Panc1 (cell line): ENCODE results near the gene ZSCAN21. TPM values are rescaled to one million over a fixed set of nuclear protein-coding genes. Genes with fewer than 3 reads are reported as not detected.

Source experiments
- ATAC-seq: fragments of 200-7000 bp; cut with Tn5 transposase; 2 replicates; pipeline ENCODE4 v1.9.1; 2020; ENCODE audit warnings: mild to moderate bottlenecking, moderate library complexity
- BruUV-seq: library from RNA; stranded (reverse); fragments of 400-500 nt; replicated peaks from 2 replicates; lab custom pipeline; 2021; lab: Mats Ljungman, UMichigan
- CTCF ChIA-PET: fragments of 300-600 bp; sonication (Branson Sonifier 250); formaldehyde crosslinking; loops from one replicate; lab custom pipeline; 2022; ENCODE audit warnings: antibody characterized with exemption; lab: Charles Lee
- POLR2A ChIA-PET: fragments of 300-600 bp; sonication (Branson Sonifier 250); formaldehyde crosslinking; loops from one replicate; lab custom pipeline; 2022; ENCODE audit warnings: antibody characterized with exemption; lab: Charles Lee
- DNase-seq: peaks from one replicate; pipeline ENCODE4 v3.0.0-alpha.2; 2010; ENCODE audit warnings: low read depth, low spot score
- H3K27ac ChIP-seq: 2 replicates; pipeline ENCODE4 v1.5.1; 2011; ENCODE audit warnings: mild to moderate bottlenecking, low read length, inconsistent platforms
- H3K27me3 ChIP-seq: fragments of 200-500 bp; sonication (Bioruptor generic); 2 replicates; pipeline ENCODE4 v1.6.0; 2014; ENCODE audit warnings: low read length, inconsistent platforms; ENCODE audit not compliant: control insufficient read depth, insufficient read depth
- H3K36me3 ChIP-seq: fragments of 200-500 bp; sonication (Bioruptor generic); 2 replicates; pipeline ENCODE4 v1.5.1; 2014; ENCODE audit warnings: inconsistent platforms, mild to moderate bottlenecking, low read length, moderate library complexity; ENCODE audit not compliant: control insufficient read depth, insufficient read depth
- H3K4me1 ChIP-seq: 2 replicates; pipeline ENCODE4 v1.5.1; 2011; ENCODE audit warnings: inconsistent platforms, mild to moderate bottlenecking, low read length, moderate library complexity; ENCODE audit not compliant: control insufficient read depth, insufficient read depth
- H3K4me3 ChIP-seq, 2 experiments: 2 replicates each; pipeline ENCODE4 v1.5.1; 2011 to 2012; ENCODE audit warnings: low read depth in 2 of 2, low read length in 2 of 2, mild to moderate bottlenecking in 2 of 2, inconsistent platforms in 1 of 2, moderate library complexity in 1 of 2
- H3K9me3 ChIP-seq: fragments of 200-500 bp; sonication (Bioruptor generic); 2 replicates; pipeline ENCODE4 v1.5.1; 2014; ENCODE audit warnings: low read depth, mild to moderate bottlenecking, inconsistent platforms, low read length, moderate library complexity; ENCODE audit not compliant: control insufficient read depth, insufficient read depth
- CTCF ChIP-seq: fragments of 450-650 bp; IDR thresholded peaks from 2 replicates; pipeline ENCODE4 v1.5.1; 2017; ENCODE audit warnings: mild to moderate bottlenecking
- POLR2AphosphoS5 ChIP-seq: IDR thresholded peaks from 2 replicates; pipeline ENCODE4 v1.6.1; 2012; ENCODE audit warnings: mild to moderate bottlenecking, low read depth, low read length, moderate library complexity
- REST ChIP-seq, 2 experiments: IDR thresholded peaks; 2 replicates each; pipeline ENCODE4 v1.6.1; 2011 to 2012; ENCODE audit warnings: low read depth in 2 of 2, control low read depth in 1 of 2, low read length in 1 of 2, mild to moderate bottlenecking in 1 of 2, moderate library complexity in 1 of 2; ENCODE audit not compliant: insufficient read depth in 1 of 2
- SIN3A ChIP-seq: IDR thresholded peaks from 2 replicates; pipeline ENCODE4 v1.6.1; 2012; ENCODE audit warnings: low read depth, mild to moderate bottlenecking, low read length, moderate library complexity, borderline replicate concordance; ENCODE audit not compliant: insufficient read depth
- TCF7L2 ChIP-seq: IDR thresholded peaks from 2 replicates; pipeline ENCODE4 v1.6.1; 2011; ENCODE audit warnings: mild to moderate bottlenecking, low read depth, low read length, inconsistent platforms
- in situ Hi-C: cut with HindIII; loops from 2 replicates; pipeline ENCODE4 v1.10.0; 2016; ENCODE audit warnings: low sequenced_read_pairs, low pct_unique_long_range_greater_than_20kb
- intact Hi-C: fragments of 100-400 bp; cut with micrococcal nuclease; formaldehyde crosslinking; loops from one replicate; pipeline ENCODE4 v1.10.0; 2022; ENCODE audit not compliant: unreplicated experiment
- total RNA-seq: library from RNA; stranded (reverse); gene quantifications from one replicate; pipeline ENCODE4 v1.2.1, GENCODE V29; 2021; ENCODE audit not compliant: unreplicated experiment

ZSCAN21 gene
- total RNA-seq, 1 experiment from 2014 or later, result 13.4 TPM

DNA sequence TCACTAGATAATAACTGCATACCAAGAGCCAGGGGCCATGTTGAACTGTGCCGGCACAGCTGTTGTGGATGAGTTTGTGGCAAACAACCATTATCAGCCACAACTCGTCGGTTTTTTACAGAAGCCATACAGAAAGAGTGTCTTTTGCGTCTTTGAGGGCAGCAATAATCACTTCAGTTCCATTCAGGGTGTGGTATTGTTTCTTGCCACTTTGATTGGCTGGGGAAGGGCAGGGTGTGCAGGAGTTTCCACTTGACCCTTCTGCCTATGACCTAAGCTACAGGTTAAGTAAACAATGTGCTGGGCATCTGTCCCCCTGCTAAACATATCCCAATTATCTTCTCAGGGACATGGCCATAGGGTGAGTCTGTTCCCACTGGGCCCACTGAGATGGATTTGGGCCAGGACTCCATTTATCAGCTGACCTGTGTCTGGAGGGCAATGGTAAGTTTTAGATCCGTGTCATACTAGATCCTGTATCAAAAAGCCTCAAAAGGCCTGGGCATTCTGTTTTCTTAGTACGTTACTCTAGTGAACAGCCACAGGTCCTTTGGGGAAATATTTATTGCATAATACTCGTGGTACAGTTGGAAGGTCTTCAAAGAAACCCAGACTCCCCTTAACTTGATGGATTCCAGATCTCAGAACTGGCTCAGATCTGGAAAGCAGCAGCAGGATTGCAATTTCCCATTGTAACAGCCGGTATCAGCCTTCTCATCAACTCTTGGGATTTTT, 16.0 kb downstream of the ZSCAN21 start:
- intact Hi-C loops, result no loop called here
- no peak for DNase-seq
- no TSS peak for BruUV-seq
- Histone ChIP-seq H3K27ac (no peak overlapping the region), H3K27me3 (no peaks in the 10 kb centered on the region), H3K4me1 (no peaks in the 10 kb centered on the region; the same call in 1 of the 2 replicates), H3K36me3 (0 out of 2 replicates have a peak, but pooled peaks cover 6% of the 10 kb centered on the region), H3K4me3 (no peak overlapping the region), H3K9me3 (peaks cover 12% of the 10 kb centered on the region)
- ChIA-PET CTCF (no interaction called here), POLR2A (no interaction called here)
- 0 out of 2 replicates have a peak, but pooled peaks have one; percentile 15 for TF ChIP-seq POLR2AphosphoS5
- TF ChIP-seq REST (IDR thresholded peaks at IDR 0.05; ENCODE audit: insufficient read depth in 1 of 2, low read depth in 2 of 2, low read length in 1 of 2), result no peak
- no peak for TF ChIP-seq CTCF
- peak; percentile 57 for TF ChIP-seq TCF7L2
- TF ChIP-seq SIN3A, result no peak
- no peak for ATAC-seq
- in situ Hi-C loops, result no loop called here

DNA sequence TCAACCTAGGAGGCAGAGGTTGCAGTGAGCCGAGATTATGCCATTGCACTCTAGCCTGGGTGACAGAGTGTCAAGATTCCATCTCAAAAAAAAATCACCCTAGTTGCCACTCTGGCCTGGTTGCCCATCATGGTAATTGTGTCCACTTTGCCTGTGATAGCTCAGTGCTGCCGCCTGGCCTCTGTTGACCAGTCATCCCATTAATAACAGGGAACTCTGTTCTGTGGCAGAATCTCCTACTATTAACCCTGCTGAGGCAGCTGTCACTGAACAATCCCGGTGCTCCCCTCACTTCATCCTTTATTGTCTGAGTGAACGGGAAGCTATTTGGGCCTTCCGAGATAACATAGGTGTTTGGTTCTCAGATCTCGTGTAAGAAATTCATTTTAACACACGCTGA, 17.4 kb downstream of the ZSCAN21 start:
- intact Hi-C loops (no loop called here), in situ Hi-C loops (no loop called here)
- H3K27me3 ChIP-seq, result no peaks in the 10 kb centered on the region
- H3K9me3 ChIP-seq, result peaks cover 25% of the 10 kb centered on the region
- DNase-seq (no peak), ATAC-seq (peak; percentile 63; the same call in 1 of the 2 replicates)
- POLR2A ChIA-PET, result interaction anchor here (0.6 kb wide), 1 partner anchor 58 kb away, joined by 11 read pairs; no protein-coding TSS in a partner anchor
- BruUV-seq, result no TSS peak
- no peak overlapping the region for H3K27ac ChIP-seq
- H3K4me3 ChIP-seq, result no peak overlapping the region
- peaks cover 15% of the 10 kb centered on the region for H3K36me3 ChIP-seq
- CTCF ChIA-PET, result no interaction called here
- TF ChIP-seq POLR2AphosphoS5 (peak; percentile 36; the same call in 1 of the 2 replicates), CTCF (no peak)
- H3K4me1 ChIP-seq, result no peaks in the 10 kb centered on the region; the same call in 1 of the 2 replicates
